Choroid plexus epithelial cell (primary cell): ENCODE measurements around the gene MAPK14.

ENCODE experiments used
- DNase-seq: peaks from one replicate; pipeline ENCODE4 v3.0.0-alpha.2; 2010; ENCODE audit warnings: low read depth
- H3K4me3 ChIP-seq: 2 replicates; pipeline ENCODE4 v1.5.1; 2011; ENCODE audit warnings: low read depth, mild to moderate bottlenecking, control low read depth, low read length, moderate library complexity
- TF ChIP-seq, protein P1 (sequence below): conservative IDR thresholded peaks from 2 replicates; pipeline ENCODE4 v1.5.1; 2011; ENCODE audit warnings: low read depth, mild to moderate bottlenecking, control low read depth, inconsistent platforms, low read length, moderate library complexity

Gene MAPK14

GRCh38 chr6:36141961-36142360 lies 114.4 kb downstream of the MAPK14 start:
- DNase-seq = no peak
- no peak overlapping the region for H3K4me3 ChIP-seq
- TF ChIP-seq, protein P1, sequence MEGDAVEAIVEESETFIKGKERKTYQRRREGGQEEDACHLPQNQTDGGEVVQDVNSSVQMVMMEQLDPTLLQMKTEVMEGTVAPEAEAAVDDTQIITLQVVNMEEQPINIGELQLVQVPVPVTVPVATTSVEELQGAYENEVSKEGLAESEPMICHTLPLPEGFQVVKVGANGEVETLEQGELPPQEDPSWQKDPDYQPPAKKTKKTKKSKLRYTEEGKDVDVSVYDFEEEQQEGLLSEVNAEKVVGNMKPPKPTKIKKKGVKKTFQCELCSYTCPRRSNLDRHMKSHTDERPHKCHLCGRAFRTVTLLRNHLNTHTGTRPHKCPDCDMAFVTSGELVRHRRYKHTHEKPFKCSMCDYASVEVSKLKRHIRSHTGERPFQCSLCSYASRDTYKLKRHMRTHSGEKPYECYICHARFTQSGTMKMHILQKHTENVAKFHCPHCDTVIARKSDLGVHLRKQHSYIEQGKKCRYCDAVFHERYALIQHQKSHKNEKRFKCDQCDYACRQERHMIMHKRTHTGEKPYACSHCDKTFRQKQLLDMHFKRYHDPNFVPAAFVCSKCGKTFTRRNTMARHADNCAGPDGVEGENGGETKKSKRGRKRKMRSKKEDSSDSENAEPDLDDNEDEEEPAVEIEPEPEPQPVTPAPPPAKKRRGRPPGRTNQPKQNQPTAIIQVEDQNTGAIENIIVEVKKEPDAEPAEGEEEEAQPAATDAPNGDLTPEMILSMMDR = no peak

DNA sequence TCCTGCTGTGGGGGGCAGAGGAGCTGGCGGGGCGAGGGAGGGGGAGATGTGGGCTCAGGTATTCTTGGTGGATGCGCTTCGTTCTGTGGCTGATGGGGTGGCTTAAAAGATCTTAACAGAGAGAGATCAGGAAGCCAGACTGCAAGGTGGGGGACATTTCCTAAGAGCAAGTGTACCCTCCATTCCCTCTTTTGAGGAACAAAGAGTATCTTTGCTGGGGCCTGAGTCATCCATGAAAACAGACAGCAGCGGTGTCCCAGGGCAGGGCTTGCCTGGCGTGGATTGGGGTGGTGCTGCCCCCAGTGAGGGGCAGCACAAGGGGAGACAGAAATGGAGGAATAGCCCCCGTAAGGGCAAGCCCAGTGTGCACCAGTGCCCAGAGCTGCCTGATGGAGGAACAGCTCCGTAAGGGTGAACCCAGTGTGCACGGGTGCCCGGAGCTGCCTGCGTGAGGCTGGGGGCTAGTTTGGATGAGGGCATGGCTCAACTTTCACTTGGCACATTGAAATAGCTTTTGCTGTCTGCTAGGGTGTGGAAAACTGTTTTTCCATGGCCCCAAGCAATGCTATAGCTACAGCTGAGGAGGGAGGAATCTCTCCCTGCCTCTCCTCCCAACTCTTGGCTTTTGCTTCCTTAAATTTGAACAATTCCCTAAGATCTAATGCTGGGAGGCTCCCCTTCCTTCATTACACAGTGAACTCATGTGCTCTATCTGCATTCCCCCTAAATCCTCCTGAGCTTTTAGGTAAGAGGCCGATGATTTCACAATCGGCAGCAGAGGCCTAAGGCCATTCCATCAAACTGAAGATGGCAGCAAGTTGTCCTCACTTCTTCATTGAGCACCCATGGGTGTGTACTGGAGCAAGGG lies 115.6 kb downstream of the MAPK14 start:
- no peak for DNase-seq
- TF ChIP-seq, protein P1 = no peak
- H3K4me3 ChIP-seq = no peak overlapping the region

DNA sequence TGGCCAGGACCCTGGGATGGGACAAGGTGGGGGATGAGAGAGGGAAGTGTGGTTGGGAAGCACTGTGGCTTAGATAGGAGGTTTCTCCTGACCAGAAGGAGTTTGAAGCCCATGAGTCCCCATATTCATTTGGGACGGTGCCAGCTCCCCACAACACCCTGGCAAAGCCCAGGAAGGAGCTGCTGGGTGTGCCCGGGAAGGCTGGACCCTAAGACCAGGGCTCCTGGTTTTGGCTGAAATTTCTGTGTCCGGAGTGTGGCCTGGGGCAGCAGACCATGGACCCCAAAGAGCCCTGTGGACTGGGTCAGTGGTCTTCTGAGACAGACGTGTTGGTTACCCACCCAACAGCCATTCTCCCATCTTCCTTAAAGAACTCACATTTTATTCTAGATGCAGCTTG lies 117.9 kb downstream of the MAPK14 start:
- no peak for DNase-seq
- H3K4me3 ChIP-seq = no peak overlapping the region
- TF ChIP-seq, protein P1 = no peak

DNA sequence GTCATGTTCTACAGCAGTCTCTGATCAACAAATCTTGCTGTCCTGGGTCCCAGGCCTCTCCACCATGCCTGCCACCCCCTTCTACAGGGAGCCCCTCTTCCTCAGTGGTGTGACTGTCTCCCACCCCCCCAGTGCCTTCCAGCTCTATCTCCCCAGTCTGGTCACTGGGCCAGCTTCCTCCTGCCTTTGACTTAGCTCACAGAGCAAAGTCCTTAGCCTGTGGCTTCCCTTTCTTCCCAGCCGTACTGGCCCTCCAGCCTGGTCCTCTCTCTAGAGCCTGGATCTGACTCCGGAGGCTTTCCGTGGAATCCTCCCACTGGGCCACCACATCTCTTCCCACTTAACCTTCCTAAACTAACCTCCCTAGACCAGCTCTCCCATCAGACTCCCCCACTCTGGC lies 119.7 kb downstream of the MAPK14 start:
- TF ChIP-seq, protein P1 = no peak
- no peak for DNase-seq
- no peak overlapping the region for H3K4me3 ChIP-seq

GRCh38 chr6:36149476-36149875 lies 121.9 kb downstream of the MAPK14 start:
- H3K4me3 ChIP-seq = no peak overlapping the region
- no peak for DNase-seq
- TF ChIP-seq, protein P1 = no peak

DNA sequence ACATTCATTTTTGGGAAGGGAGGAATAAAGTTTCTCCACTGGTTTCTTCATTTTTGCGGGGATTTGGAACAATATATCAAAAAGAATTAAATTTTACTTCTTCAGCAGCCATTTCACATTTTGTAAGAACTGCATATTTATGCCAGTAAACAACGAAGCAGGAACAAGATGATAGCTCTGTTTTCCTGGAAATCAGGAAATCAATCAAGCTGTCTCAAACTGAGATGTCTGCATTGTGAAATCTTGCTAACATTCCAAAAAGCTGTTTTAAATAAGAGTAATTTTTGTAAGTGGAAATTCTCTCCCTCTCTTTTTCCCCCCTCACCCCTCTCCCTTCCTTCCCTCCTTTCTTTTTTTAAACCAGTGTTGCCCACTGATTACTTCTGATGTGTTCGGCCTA lies 122.7 kb downstream of the MAPK14 start:
- no peak overlapping the region for H3K4me3 ChIP-seq
- TF ChIP-seq, protein P1 = no peak
- DNase-seq = no peak

GRCh38 chr6:36154286-36154685 lies 126.7 kb downstream of the MAPK14 start:
- TF ChIP-seq, protein P1 = no peak
- H3K4me3 ChIP-seq = no peak overlapping the region
- no peak for DNase-seq
